Suprapubic skin (tissue), 4 donors: Measurements from ENCODE around the gene AP3B2. TPM values are rescaled to one million over a fixed set of nuclear protein-coding genes. Genes with fewer than 3 reads are reported as not detected.
"Not testable (repeated sequence)": the region's sequence is repeated elsewhere in the genome, so short reads cannot be mapped to it uniquely, and the experiment has no call there.

Experiments used
- DNase-seq, 2 donors: peaks; one replicate each; pipeline ENCODE4 v3.0.0-alpha.2; 2019; ENCODE audit warnings: low spot score in 2 of 2
- H3K27ac ChIP-seq: fragments of 200-600 bp; sonication (generic); one replicate; pipeline ENCODE4 v1.5.1; 2019
- H3K27me3 ChIP-seq: fragments of 200-600 bp; sonication (generic); one replicate; pipeline ENCODE4 v1.5.1; 2019
- H3K36me3 ChIP-seq: fragments of 200-600 bp; sonication (generic); one replicate; pipeline ENCODE4 v1.5.1; 2019
- H3K4me1 ChIP-seq: fragments of 200-600 bp; sonication (generic); one replicate; pipeline ENCODE4 v1.5.1; 2019
- H3K4me3 ChIP-seq: fragments of 200-600 bp; sonication (generic); one replicate; pipeline ENCODE4 v1.5.1; 2019; ENCODE audit warnings: mild to moderate bottlenecking
- H3K9me3 ChIP-seq: fragments of 200-600 bp; sonication (generic); one replicate; pipeline ENCODE4 v1.5.1; 2019
- EP300 ChIP-seq: sonication (generic); formaldehyde crosslinking; IDR thresholded peaks from one replicate; pipeline ENCODE4 v1.6.1; 2017; ENCODE audit warnings: antibody characterized with exemption
- POLR2A ChIP-seq, 2 donors: fragments of 450-650 bp; IDR thresholded peaks; one replicate each; pipeline ENCODE4 v1.6.1; 2017; ENCODE audit warnings: antibody characterized with exemption in 2 of 2, mild to moderate bottlenecking in 2 of 2, moderate library complexity in 2 of 2
- POLR2AphosphoS5 ChIP-seq, 3 donors: sonication (generic); formaldehyde crosslinking; IDR thresholded peaks; one replicate each; pipeline ENCODE4 v1.6.1; 2017; ENCODE audit warnings: antibody characterized with exemption in 3 of 3
- WGBS: methylation state at CpG from one replicate; pipeline ENCODE4 v1.1.5; 2018; 5-methylcytosine and 5-hydroxymethylcytosine counted together
- total RNA-seq, 4 donors: library from RNA; depleted of rRNA; stranded (reverse); fragments of >200 nt; gene quantifications; one replicate each; pipeline ENCODE4 v1.1.0, GENCODE V29; 2016
- TF ChIP-seq, protein P1 (sequence below), 2 donors: fragments of 200-600 bp in 1 of 2; fragments of 450-650 bp in 1 of 2; sonication (generic) in 1 of 2; IDR thresholded peaks; one replicate each; pipeline ENCODE4 v1.5.1; 2016 to 2019; ENCODE audit warnings: antibody characterized with exemption in 2 of 2, mild to moderate bottlenecking in 1 of 2, moderate library complexity in 1 of 2

Gene AP3B2
- total RNA-seq, 4 donors from 2014 or later, result 1.4 to 4.4 (median 2.8) TPM

DNA sequence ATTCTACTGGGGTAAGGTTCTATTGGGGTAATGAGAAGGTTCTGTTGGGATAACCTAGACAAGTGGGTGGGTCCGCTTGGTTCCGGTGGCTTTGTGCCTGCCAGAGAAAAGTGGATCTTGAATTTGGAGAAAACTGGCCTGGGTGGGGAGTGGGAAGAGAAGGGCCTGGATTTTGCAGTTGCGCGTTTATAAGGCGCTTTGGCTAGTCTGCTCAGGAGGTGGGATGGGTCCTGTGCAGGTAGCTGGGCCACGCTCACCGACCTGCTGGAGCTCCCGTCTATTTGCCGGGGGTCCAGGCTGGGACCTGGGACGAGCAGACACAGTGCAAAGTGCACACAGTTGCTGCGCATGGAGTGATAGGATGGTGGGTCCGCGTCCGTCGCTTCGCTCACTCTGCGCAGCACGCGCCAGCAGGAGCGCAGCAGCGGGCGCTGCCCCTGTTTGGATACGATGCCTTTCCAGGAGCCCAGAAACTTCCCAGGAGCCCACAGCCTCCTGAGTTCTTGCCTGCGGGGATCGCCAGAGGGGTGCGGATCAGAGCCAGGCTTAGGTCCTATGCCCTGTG lies 1.3 kb upstream of the AP3B2 start:
- H3K27me3 ChIP-seq, result peaks cover 23% of the 10 kb centered on the region
- 94% methylated on average over 19 of the region's 26 CpGs for WGBS
- no peaks in the 10 kb centered on the region for H3K36me3 ChIP-seq
- H3K27ac ChIP-seq, result no peak overlapping the region
- no peaks in the 10 kb centered on the region for H3K9me3 ChIP-seq
- H3K4me3 ChIP-seq, result no peak overlapping the region
- DNase-seq, result no peak
- TF ChIP-seq EP300 (no peak), POLR2AphosphoS5 (IDR thresholded peaks at IDR 0.05) (no peak), POLR2A (IDR thresholded peaks at IDR 0.05) (no peak)
- TF ChIP-seq, protein P1, sequence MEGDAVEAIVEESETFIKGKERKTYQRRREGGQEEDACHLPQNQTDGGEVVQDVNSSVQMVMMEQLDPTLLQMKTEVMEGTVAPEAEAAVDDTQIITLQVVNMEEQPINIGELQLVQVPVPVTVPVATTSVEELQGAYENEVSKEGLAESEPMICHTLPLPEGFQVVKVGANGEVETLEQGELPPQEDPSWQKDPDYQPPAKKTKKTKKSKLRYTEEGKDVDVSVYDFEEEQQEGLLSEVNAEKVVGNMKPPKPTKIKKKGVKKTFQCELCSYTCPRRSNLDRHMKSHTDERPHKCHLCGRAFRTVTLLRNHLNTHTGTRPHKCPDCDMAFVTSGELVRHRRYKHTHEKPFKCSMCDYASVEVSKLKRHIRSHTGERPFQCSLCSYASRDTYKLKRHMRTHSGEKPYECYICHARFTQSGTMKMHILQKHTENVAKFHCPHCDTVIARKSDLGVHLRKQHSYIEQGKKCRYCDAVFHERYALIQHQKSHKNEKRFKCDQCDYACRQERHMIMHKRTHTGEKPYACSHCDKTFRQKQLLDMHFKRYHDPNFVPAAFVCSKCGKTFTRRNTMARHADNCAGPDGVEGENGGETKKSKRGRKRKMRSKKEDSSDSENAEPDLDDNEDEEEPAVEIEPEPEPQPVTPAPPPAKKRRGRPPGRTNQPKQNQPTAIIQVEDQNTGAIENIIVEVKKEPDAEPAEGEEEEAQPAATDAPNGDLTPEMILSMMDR (IDR thresholded peaks at IDR 0.05), result no peak
- H3K4me1 ChIP-seq, result peaks cover 14% of the 10 kb centered on the region

DNA sequence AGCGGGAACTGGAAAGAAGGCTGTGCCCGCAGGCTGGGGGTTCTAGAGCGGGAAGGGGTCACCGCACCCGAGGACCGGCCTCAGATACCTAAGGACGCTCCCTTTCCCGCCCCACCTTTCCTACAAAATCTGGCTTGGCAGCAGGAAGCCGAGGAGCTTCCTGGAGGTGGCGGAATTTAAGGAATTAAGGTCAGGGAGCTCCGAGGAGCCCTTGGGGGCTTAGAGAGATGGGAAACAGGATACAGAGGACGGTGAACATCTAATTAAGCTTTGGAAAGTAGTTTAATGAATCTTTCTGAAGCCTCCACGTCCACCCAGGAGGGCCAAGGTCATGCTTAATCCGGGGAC lies 507 bp upstream of the AP3B2 start:
- 10% methylated on average over 12 of the region's 14 CpGs for WGBS
- DNase-seq, result no peak
- Histone ChIP-seq H3K9me3 (no peaks in the 10 kb centered on the region), H3K27ac (no peak overlapping the region), H3K27me3 (peaks cover 21% of the 10 kb centered on the region), H3K4me3 (peak overlapping the region; percentile 68), H3K36me3 (no peaks in the 10 kb centered on the region), H3K4me1 (peaks cover 14% of the 10 kb centered on the region)
- TF ChIP-seq EP300, result no peak

DNA sequence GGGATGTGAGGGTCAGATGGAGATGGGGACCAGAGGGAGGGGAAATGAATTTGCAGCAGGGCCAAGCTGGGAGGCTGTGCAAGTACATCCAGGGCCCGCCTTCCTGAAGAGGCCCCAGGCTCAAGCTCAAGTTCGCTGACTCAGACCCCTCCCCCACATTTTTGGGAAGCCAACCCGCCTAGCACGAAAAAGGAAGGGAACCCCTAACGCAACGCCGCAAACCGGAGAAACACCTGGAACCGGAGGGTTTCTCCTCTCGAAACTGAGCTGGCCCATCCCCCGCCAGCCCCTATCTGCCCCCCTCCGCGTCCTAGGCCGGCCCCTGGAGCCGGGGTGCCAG lies 624 bp downstream of the AP3B2 start:
- H3K27ac ChIP-seq, result no peak overlapping the region
- 0% methylated on average over 5 of the region's 15 CpGs for WGBS

DNA sequence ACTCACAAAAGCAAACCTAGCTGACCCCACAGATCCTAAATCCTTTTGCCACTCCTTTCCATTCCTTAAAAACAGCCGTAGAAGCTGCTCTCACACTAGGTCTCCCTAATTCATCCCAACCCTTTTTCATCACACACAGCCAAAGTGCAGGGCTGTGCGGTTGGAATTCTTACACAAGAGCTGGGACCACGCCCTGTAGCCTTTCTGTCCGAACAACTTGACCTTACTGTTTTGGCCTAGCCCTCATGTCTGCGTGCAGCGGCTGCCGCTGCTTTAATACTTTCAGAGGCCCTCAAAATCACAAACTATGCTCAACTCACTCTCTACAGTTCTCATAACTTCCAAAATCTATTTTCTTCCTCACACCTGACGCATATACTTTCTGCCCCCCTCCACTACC lies 3.8 kb downstream of the AP3B2 start:
- H3K36me3 ChIP-seq, DNase-seq, H3K4me3 ChIP-seq, H3K27me3 ChIP-seq, H3K27ac ChIP-seq, H3K9me3 ChIP-seq: not testable (repeated sequence)
- WGBS, result 89% methylated on average over 8 of the region's 8 CpGs
- peaks cover 14% of the 10 kb centered on the region for H3K4me1 ChIP-seq

More for the DNA sequence above, 624 bp downstream of the AP3B2 start:
- no peaks in the 10 kb centered on the region for H3K36me3 ChIP-seq
- peaks cover 11% of the 10 kb centered on the region for H3K27me3 ChIP-seq
- DNase-seq, result no peak
- H3K4me3 ChIP-seq, result peak overlapping the region; percentile 68
- no peak for TF ChIP-seq POLR2AphosphoS5 (IDR thresholded peaks at IDR 0.05)
- TF ChIP-seq POLR2A (IDR thresholded peaks at IDR 0.05), result no peak
- TF ChIP-seq, protein P1 (IDR thresholded peaks at IDR 0.05), result no peak
- no peak for TF ChIP-seq EP300
- no peaks in the 10 kb centered on the region for H3K9me3 ChIP-seq
- H3K4me1 ChIP-seq, result peaks cover 14% of the 10 kb centered on the region

DNA sequence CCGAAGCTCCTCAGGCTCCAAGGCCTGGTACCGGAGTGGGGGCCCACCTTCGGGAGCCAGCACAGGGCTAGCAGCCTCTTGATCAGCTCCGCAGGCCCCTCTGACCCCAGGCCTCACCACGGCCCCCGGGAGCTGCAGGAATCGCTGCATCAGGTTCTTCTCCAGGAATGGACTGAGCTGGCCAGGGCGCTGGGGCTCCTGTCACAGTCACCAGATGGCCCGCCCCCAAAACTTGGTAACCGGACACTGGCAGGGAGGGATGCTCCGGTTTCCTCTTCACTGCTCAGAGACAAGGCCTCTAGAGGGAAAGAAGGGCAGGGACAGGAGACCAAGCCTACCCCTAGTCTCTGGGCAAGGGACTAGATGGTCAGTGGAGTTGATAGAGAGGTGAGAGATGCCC lies 9.9 kb downstream of the AP3B2 start:
- WGBS, result 71% methylated on average over 1 of the region's 11 CpGs
- Histone ChIP-seq H3K9me3 (no peaks in the 10 kb centered on the region), H3K4me1 (no peaks in the 10 kb centered on the region), H3K27me3 (no peaks in the 10 kb centered on the region), H3K36me3 (no peaks in the 10 kb centered on the region), H3K4me3 (no peak overlapping the region), H3K27ac (no peak overlapping the region)
- no peak for DNase-seq
- TF ChIP-seq POLR2AphosphoS5 (IDR thresholded peaks at IDR 0.05) (no peak), EP300 (no peak), POLR2A (IDR thresholded peaks at IDR 0.05) (no peak)
- TF ChIP-seq, protein P1 (IDR thresholded peaks at IDR 0.05), result no peak

DNA sequence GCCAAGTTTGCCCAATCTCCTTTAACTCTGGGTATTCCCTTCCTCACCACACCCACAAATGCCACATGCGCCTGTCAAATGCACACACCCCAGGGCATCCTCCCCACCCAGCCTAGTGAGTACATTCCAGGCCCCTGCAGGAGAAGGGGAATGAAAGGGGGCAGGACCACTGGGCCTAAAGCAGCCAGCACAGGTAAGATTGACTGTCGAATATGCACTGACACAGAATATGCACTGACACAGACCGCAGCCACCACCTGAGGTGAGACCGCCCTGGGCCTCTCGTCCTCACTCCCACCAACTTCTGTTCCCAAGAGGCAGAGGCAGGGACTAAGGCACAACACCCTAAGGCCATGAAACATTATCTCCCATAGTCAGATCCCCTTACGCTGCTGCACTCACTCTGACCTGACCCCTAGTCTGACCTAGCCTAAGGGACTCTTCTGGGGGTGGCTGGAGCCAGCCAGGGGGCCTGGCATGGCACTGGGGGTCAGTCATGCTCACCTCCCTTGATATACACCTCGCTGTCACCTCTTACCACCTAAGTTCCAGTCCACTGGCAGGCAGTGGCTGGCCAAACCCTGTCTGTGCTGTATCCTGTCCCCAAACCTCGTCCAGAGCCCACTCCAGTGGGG lies 10.8 kb downstream of the AP3B2 start:
- Histone ChIP-seq H3K4me1 (no peaks in the 10 kb centered on the region), H3K36me3 (no peaks in the 10 kb centered on the region), H3K9me3 (no peaks in the 10 kb centered on the region), H3K4me3 (no peak overlapping the region), H3K27me3 (no peaks in the 10 kb centered on the region), H3K27ac (no peak overlapping the region)
- 79% methylated on average over 6 of the region's 8 CpGs for WGBS
- no peak for DNase-seq
- TF ChIP-seq POLR2A (IDR thresholded peaks at IDR 0.05), result no peak
- TF ChIP-seq, protein P1 (IDR thresholded peaks at IDR 0.05), result no peak
- TF ChIP-seq EP300, result no peak
- TF ChIP-seq POLR2AphosphoS5 (IDR thresholded peaks at IDR 0.05), result no peak
